ENCODE measurements around the gene RELT. TPM values are rescaled to one million over a fixed set of nuclear protein-coding genes. Genes with fewer than 3 reads are reported as not detected.

RELT gene
- total and polyA plus RNA-seq, 9 of the 15 experiments (the other 6 are each of a cell fraction or from before 2014, with no cell fraction given): 1.1 to 20.2 (median 7.4) TPM

GRCh38 chr11:73335204-73335923 is 40.8 kb upstream of the RELT start (continued):
- TF ChIP-seq CTCF (IDR thresholded peaks at IDR 0.05 in 2 of 3, conservative IDR thresholded peaks at IDR 0.05 in 1 of 3; ENCODE audit: insufficient read depth in 2 of 3, low read depth in 1 of 3, low read length in 3 of 3) (peak; percentile 94 to 97 (median 94)), HES1 (IDR thresholded peaks at IDR 0.05; ENCODE audit: low read depth) (no peak), TEAD4 (IDR thresholded peaks at IDR 0.05; ENCODE audit: low read length) (no peak), TEAD4 (CRISPR knock-in tag; IDR thresholded peaks at IDR 0.05; ENCODE audit: borderline replicate concordance) (no peak), HEY1 (CRISPR knock-in tag; IDR thresholded peaks at IDR 0.05; ENCODE audit: borderline replicate concordance) (no peak), CREB5 (CRISPR knock-in tag; IDR thresholded peaks at IDR 0.05) (no peak), TSHZ1 (CRISPR knock-in tag; IDR thresholded peaks at IDR 0.05) (no peak), NFE2 (IDR thresholded peaks at IDR 0.05; ENCODE audit: low read depth) (no peak), PURB (CRISPR knock-in tag; IDR thresholded peaks at IDR 0.05; ENCODE audit: low read depth) (no peak), KLF16 (IDR thresholded peaks at IDR 0.05) (peak; percentile 18; the same call in 1 of the 2 replicates), MEF2A (IDR thresholded peaks at IDR 0.05; ENCODE audit: control insufficient read depth, low read depth, low read length) (no peak), ZNF212 (CRISPR knock-in tag; IDR thresholded peaks at IDR 0.05) (no peak), PCBP1 (IDR thresholded peaks at IDR 0.05; ENCODE audit: low read depth, low read length, poor library complexity, severe bottlenecking) (no peak), HDAC2 (IDR thresholded peaks at IDR 0.05) (no peak), FOXJ2 (tag; IDR thresholded peaks at IDR 0.05) (no peak), NEUROD1 (IDR thresholded peaks at IDR 0.05; ENCODE audit: borderline replicate concordance, low read depth, low read length, partially characterized antibody) (no peak), ZNF511 (CRISPR knock-in tag; IDR thresholded peaks at IDR 0.05) (no peak), NFE2L1 (tag; IDR thresholded peaks at IDR 0.05; ENCODE audit: borderline replicate concordance, low read depth) (no peak)

Data from K562 (cell line).